Heart left ventricle (tissue), 16 donors: ENCODE measurements around the gene DDX25. TPM values are rescaled to one million over a fixed set of nuclear protein-coding genes. Genes with fewer than 3 reads are reported as not detected.
A peak's percentile ranks its signal among the peaks of the same experiment; 100 is the strongest.

Source experiments
- ATAC-seq, 4 donors: fragments of 200-7000 bp; cut with Tn5 transposase; one replicate each; pipeline ENCODE4 v1.9.1; 2020 to 2022; ENCODE audit warnings: moderate library complexity in 4 of 4, mild to moderate bottlenecking in 3 of 4, moderate number of reproducible peaks in 1 of 4
- DNase-seq, 5 donors: peaks; one replicate each; pipeline ENCODE4 v3.0.0-alpha.2; 2020
- H3K27ac ChIP-seq, 12 donors: fragments of 200-600 bp; sonication (generic) in 4 of 12; one replicate each; pipeline versions ENCODE4 v1.5.0 to v1.8.0; 2016 to 2022; ENCODE audit warnings: mild to moderate bottlenecking in 2 of 12
- H3K27me3 ChIP-seq, 9 donors: fragments of 200-600 bp; sonication (generic) in 2 of 9; one replicate each; pipeline versions ENCODE4 v1.5.1 to v1.8.0; 2016 to 2022; ENCODE audit warnings: mild to moderate bottlenecking in 3 of 9
- H3K36me3 ChIP-seq, 9 donors: fragments of 200-600 bp; sonication (generic) in 2 of 9; one replicate each; pipeline versions ENCODE4 v1.5.0 to v1.8.0; 2018 to 2022; ENCODE audit warnings: mild to moderate bottlenecking in 2 of 9
- H3K4me1 ChIP-seq, 12 donors: fragments of 200-600 bp; sonication (generic) in 4 of 12; one replicate each; pipeline versions ENCODE4 v1.5.0 to v1.8.0; 2016 to 2022; ENCODE audit warnings: mild to moderate bottlenecking in 3 of 12
- H3K4me3 ChIP-seq, 12 donors: fragments of 200-600 bp; sonication (generic) in 4 of 12; one replicate each; pipeline versions ENCODE4 v1.5.0 to v1.8.0; 2017 to 2022; ENCODE audit warnings: mild to moderate bottlenecking in 9 of 12, moderate library complexity in 4 of 12
- H3K9me3 ChIP-seq, 12 donors: fragments of 200-600 bp; sonication (generic) in 4 of 12; one replicate each; pipeline versions ENCODE4 v1.5.0 to v1.8.0; 2016 to 2022; ENCODE audit warnings: mild to moderate bottlenecking in 1 of 12
- POLR2A ChIP-seq, 2 donors: fragments of 450-650 bp; IDR thresholded peaks; one replicate each; pipeline ENCODE4 v1.6.1; 2017; ENCODE audit warnings: antibody characterized with exemption in 2 of 2, mild to moderate bottlenecking in 2 of 2, moderate library complexity in 2 of 2
- WGBS, 4 donors: extraction: QIAGEN DNeasy Blood & Tissue Kit in 2 of 4; methylation state at CpG; one replicate each; pipeline versions ENCODE4 v1.1.5 to v1.1.7; 2013 to 2018; 5-methylcytosine and 5-hydroxymethylcytosine counted together
- intact Hi-C, 10 donors: fragments of 100-400 bp; cut with DNase I; formaldehyde crosslinking; loops; one replicate each; pipeline versions ENCODE4 v1.11.1 to v1.14.2; 2022
- polyA plus RNA-seq, 2 donors: library from polyadenylated mRNA; stranded (reverse); fragments of 200-250 nt; gene quantifications; one replicate each; pipeline ENCODE4 v1.2.3, GENCODE V29; 2013
- total RNA-seq, 9 donors: library from RNA; depleted of rRNA in 2 of 9; stranded (reverse); fragments of >200 nt in 2 of 9; fragmentation: NEBNext Ultra II Directional in 3 of 9; extraction: Animal tissue kit (Norgen Biotek cat#: 25700) in 3 of 9; gene quantifications; one replicate each; pipeline versions ENCODE4 v1.1.0 to v1.2.4, GENCODE V29; 2016 to 2023
- TF ChIP-seq, protein P1 (sequence below), 12 donors: fragments of 200-600 bp; sonication (generic) in 4 of 12; IDR thresholded peaks; one replicate each; pipeline versions ENCODE4 v1.5.0 to v1.8.0; 2018 to 2022; ENCODE audit warnings: antibody characterized with exemption in 12 of 12, mild to moderate bottlenecking in 5 of 12
- donor health status: ischemic (EF 13 %, LVEDD 7.1; RV severe dilation, severe dysfunction).
- donor health status: healthy with polysubstance abuse.
- donor health status: DM: no; HTN: yes; CAD: no.
- donor health status: DM: no; HTN: no; CAD: no.
- donor health status: ischemic (EF 25% LVEDD 6.9; RV normal size, moderate dysfunction).
- donor health status: ischemic (EF 25% LVEDD 5.7; RV mildly dilated, moderate dysfunction).
- donor health status: healthy.
- donor health status: DM: yes; HTN: yes; CAD: no.
- donor health status: ischemic (EF 35%, LVEDD 5.7; RV mildly dilated, moderate dysfunction).
- donor health status: nonischemic (EF 11% LVEDD 7.7; RV severe dilation, severe dysfunction).
- donor health status: DM: yes; HTN: yes; CAD: no.
- donor health status: PGD.
- donor health status: ischemic (EF 29% LVEDD 5.4; RV normal size, mild dysfunction).
- donor health status: nonischemic (EF 23%, LVEDD 6.1; RV moderate dilation, normal function).

DDX25 gene
- total and polyA plus RNA-seq, 11 donors: not detected

DNA sequence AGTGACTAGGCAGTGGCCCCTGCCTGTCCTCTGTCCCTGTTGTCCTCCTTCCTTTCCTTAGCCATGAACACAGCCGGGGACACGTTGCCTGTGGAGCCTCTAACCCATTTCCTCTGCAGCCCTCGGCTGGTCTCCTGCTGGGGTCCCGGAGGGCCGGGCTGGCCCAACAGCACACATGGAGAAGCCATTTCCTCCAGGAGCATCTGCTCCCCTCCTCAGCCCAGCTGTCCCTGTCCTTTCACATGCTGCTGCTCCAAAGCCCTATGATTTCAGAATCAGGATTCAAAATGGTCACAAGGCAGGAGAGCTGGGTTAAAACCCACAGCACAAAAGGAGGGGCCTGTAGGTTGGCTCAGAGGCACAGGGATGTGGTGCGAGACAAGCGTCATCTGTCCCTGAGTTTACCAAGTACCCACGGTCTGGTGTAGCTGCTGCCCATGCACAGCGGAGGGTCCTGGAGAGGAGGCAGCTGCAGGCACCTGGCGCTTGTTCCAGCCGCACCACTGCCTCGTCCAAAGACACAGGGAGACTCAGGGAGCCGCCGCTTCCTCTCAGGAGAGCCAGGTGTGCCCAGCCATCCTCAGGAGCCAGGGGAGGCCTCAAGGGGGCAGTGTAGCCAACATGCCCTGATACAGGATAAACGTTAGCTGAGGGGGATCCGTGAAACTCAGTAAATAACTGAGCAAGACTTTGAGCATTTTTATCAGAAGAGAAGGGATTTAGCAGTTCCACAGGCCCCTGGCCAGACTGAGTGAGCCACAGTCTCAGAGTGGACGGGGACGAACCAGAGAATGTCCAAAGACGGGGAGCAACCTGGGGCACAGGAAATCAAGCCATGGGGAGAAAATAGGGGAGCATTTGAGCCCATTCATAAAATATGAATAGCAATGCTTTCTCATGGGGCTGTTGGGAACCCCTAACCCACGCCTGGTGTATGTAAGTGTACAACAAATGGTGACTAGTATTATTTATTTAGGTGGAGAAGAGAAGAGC is 37.6 kb downstream of the DDX25 start:
- Histone ChIP-seq H3K4me3 (no peak overlapping the region), H3K27ac (peak overlapping the region in 10 of 12 donors; percentile 6 to 68 (median 55)), H3K27me3 (peaks cover 0 to 7% (median 0%) of the 10 kb centered on the region in 9 donors), H3K4me1 (peaks cover 0 to 32% (median 11%) of the 10 kb centered on the region in 12 donors), H3K9me3 (no peaks in the 10 kb centered on the region), H3K36me3 (no peaks in the 10 kb centered on the region)
- 24 to 25% (median 24%) methylated on average over 17 to 20 of the region's 20 CpGs for WGBS, 4 donors
- DNase-seq (peak in 4 of 5 donors; percentile 55 to 79 (median 61)), ATAC-seq (peak; percentile 61 to 80 (median 76))
- TF ChIP-seq, protein P1, sequence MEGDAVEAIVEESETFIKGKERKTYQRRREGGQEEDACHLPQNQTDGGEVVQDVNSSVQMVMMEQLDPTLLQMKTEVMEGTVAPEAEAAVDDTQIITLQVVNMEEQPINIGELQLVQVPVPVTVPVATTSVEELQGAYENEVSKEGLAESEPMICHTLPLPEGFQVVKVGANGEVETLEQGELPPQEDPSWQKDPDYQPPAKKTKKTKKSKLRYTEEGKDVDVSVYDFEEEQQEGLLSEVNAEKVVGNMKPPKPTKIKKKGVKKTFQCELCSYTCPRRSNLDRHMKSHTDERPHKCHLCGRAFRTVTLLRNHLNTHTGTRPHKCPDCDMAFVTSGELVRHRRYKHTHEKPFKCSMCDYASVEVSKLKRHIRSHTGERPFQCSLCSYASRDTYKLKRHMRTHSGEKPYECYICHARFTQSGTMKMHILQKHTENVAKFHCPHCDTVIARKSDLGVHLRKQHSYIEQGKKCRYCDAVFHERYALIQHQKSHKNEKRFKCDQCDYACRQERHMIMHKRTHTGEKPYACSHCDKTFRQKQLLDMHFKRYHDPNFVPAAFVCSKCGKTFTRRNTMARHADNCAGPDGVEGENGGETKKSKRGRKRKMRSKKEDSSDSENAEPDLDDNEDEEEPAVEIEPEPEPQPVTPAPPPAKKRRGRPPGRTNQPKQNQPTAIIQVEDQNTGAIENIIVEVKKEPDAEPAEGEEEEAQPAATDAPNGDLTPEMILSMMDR (IDR thresholded peaks at IDR 0.05): peak; percentile 51 to 76 (median 66)
- TF ChIP-seq POLR2A (IDR thresholded peaks at IDR 0.05): no peak
- intact Hi-C loops: loop anchor here in 6 of 10 donors (5.0 to 10.0 kb wide), 3 partner anchors 113 to 250 kb away; partner anchors contain the start of gene CDON (in 1 of the 6)

DNA sequence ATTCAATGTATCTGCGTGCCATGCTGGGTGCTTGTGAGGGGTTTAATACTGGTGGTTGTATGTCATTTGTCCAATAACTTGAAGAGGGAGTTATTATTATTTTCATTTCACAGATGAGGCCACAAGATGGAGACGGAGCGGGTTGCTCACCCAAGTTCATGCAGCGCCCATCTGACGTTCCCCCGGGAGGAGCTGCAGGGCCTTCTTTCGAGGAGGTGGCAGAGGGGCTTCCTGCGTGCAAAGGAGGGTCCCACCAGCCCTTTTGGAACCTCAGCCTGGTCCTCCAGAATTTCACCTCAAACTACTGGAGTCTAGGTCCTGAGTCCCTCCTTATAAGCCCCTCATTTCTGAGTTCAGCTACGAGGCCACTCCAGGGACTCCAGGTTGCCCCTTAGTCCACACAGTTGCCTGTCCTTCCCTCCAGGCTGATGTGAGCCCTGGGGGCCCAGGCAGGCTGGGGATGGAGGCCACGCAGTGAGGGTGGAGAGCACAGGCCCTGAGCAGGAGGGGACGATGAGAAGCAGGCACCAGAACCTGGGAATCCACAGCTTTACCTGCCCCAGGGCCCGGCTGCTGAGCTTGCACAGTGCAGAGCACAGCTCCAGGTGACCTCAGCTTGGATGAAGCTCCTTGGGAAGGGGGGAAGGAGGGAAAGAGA is 38.6 kb downstream of the DDX25 start:
- no peak for ATAC-seq
- DNase-seq: peak in 1 of 5 donors; percentile 11
- 90 to 94% (median 93%) methylated on average over 10 to 12 of the region's 12 CpGs for WGBS, 4 donors
- intact Hi-C loops: loop anchor here in 6 of 10 donors (5.0 to 10.0 kb wide), 3 partner anchors 112 to 249 kb away; partner anchors contain the start of gene CDON (in 1 of the 6)
- H3K27me3 ChIP-seq: peaks cover 0 to 7% (median 0%) of the 10 kb centered on the region in 9 donors
- no peak for TF ChIP-seq POLR2A (IDR thresholded peaks at IDR 0.05)
- TF ChIP-seq, protein P1 (IDR thresholded peaks at IDR 0.05): no peak
- no peaks in the 10 kb centered on the region for H3K36me3 ChIP-seq
- H3K9me3 ChIP-seq: no peaks in the 10 kb centered on the region
- peak overlapping the region in 3 of 12 donors; percentile 63 to 65 (median 65) for H3K27ac ChIP-seq
- H3K4me1 ChIP-seq: peaks cover 0 to 32% (median 11%) of the 10 kb centered on the region in 12 donors
- no peak overlapping the region for H3K4me3 ChIP-seq

DNA sequence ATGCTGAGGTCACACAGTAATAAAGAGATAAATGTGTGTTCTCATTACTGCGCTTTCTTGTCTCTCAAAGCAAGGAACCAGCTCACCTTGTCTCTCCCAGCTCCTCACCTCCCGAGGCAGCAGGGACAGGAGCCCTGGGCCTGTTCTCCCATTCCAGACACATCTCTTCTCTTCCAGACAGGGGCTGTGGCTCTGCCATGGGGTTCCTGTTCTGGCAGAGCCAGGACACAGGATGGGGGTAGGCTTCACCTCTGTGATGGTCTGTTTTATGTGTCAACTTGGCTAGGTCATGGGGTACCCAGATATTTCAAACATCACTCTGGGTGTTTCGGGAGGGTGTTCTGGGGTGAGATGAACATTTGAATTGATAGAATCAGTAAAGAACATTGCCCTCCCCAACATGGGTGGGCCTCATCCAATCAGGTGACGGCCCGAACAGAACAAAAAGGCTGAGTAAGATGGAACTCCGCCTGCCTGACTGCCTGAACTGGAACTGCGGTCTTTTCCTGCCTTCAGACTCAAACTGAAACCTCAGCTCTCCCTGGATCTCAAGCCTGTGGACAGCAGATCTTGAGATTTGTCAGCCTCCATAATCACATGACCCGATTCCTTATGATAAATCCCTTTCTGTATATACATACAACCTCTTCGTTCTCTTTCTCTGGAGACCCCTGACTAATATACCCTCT is 39.5 kb downstream of the DDX25 start:
- H3K4me1 ChIP-seq: peaks cover 0 to 27% (median 11%) of the 10 kb centered on the region in 12 donors
- no peaks in the 10 kb centered on the region for H3K9me3 ChIP-seq
- H3K4me3 ChIP-seq: no peak overlapping the region
- no peak overlapping the region for H3K27ac ChIP-seq
- intact Hi-C loops: loop anchor here in 6 of 10 donors (5.0 to 10.0 kb wide), 3 partner anchors 111 to 248 kb away; partner anchors contain the start of gene CDON (in 1 of the 6)
- DNase-seq: peak in 1 of 5 donors; percentile 9
- H3K27me3 ChIP-seq: peaks cover 0 to 7% (median 0%) of the 10 kb centered on the region in 9 donors
- H3K36me3 ChIP-seq: no peaks in the 10 kb centered on the region
- no peak for TF ChIP-seq POLR2A (IDR thresholded peaks at IDR 0.05)
- TF ChIP-seq, protein P1 (IDR thresholded peaks at IDR 0.05): no peak
- WGBS, 4 donors: 92 to 98% (median 94%) methylated on average over 9 of the region's 9 CpGs
- ATAC-seq: no peak
